IPS-NIHi7 (cell line): ENCODE measurements around the gene PMM2.
"Not testable (repeated sequence)": the region's sequence is repeated elsewhere in the genome, so short reads cannot be mapped to it uniquely, and the experiment has no call there.

ENCODE experiments used
- DNase-seq: peaks from one replicate; pipeline ENCODE4 v3.0.0; 2012; ENCODE audit warnings: mixed read lengths; ENCODE audit errors: extremely low spot score

Gene PMM2

GRCh38 chr16:8866884-8867215 is 69.2 kb downstream of the PMM2 start:
- no peak for DNase-seq

GRCh38 chr16:8867216-8867931 is 69.7 kb downstream of the PMM2 start:
- DNase-seq, result no peak

GRCh38 chr16:8867932-8868415 is 70.3 kb downstream of the PMM2 start:
- no peak for DNase-seq

- peak; percentile 96 for DNase-seq
Observed at GRCh38 chr16:8868416-8869211, 71.0 kb downstream of the PMM2 start, which contains the start of gene CARHSP1. Gene CARHSP1, minus strand, starts transcription at chr16:8869006. Its CDS starts 9,678 bp downstream, at chr16:8859328.

- DNase-seq, result peak; percentile 64
Observed at GRCh38 chr16:8869212-8869987, 71.8 kb downstream of the PMM2 start.

- DNase-seq, result not testable (repeated sequence)
Observed at GRCh38 chr16:8869988-8870241, 72.3 kb downstream of the PMM2 start.

- no peak for DNase-seq
Observed at GRCh38 chr16:8872071-8872470, 74.4 kb downstream of the PMM2 start.

- no peak for DNase-seq
Observed at GRCh38 chr16:8872967-8873865, 75.6 kb downstream of the PMM2 start.

- DNase-seq, result not testable (repeated sequence)
Observed at GRCh38 chr16:8873866-8874195, 76.2 kb downstream of the PMM2 start.

- DNase-seq, result no peak
Observed at GRCh38 chr16:8874388-8874787, 76.7 kb downstream of the PMM2 start.

GRCh38 chr16:8875317-8875716 is 77.7 kb downstream of the PMM2 start:
- DNase-seq, result not testable (repeated sequence)

- no peak for DNase-seq
Observed at GRCh38 chr16:8877894-8878522, 80.4 kb downstream of the PMM2 start.

GRCh38 chr16:8878523-8878911 is 80.9 kb downstream of the PMM2 start:
- no peak for DNase-seq

GRCh38 chr16:8880839-8881510 is 83.3 kb downstream of the PMM2 start:
- no peak for DNase-seq

GRCh38 chr16:8882041-8882617 is 84.5 kb downstream of the PMM2 start, which contains the start of gene LITAFD:
Gene LITAFD, plus strand, starts transcription at chr16:8882351. Its CDS starts 2,005 bp downstream, at chr16:8884356.
- no peak for DNase-seq

GRCh38 chr16:8882725-8883377 is 85.2 kb downstream of the PMM2 start:
- no peak for DNase-seq

- DNase-seq, result no peak
Observed at GRCh38 chr16:8885674-8886592, 88.3 kb downstream of the PMM2 start.
